Heart right ventricle (tissue), 16 donors: ENCODE results near the gene C14orf39. TPM values are rescaled to one million over a fixed set of nuclear protein-coding genes. Genes with fewer than 3 reads are reported as not detected.

ENCODE experiments used
- ATAC-seq, 8 donors: fragments of 200-7000 bp; cut with Tn5 transposase; one replicate each; pipeline ENCODE4 v1.9.1; 2020; ENCODE audit warnings: mild to moderate bottlenecking in 8 of 8, moderate library complexity in 8 of 8, moderate number of reproducible peaks in 1 of 8
- DNase-seq, 2 donors: peaks; one replicate each; pipeline ENCODE4 v3.0.0-alpha.2; 2020
- H3K27ac ChIP-seq, 10 donors: fragments of 200-600 bp; sonication (generic) in 2 of 10; one replicate each; pipeline versions ENCODE4 v1.5.0 to v1.8.0; 2020 to 2022; ENCODE audit warnings: mild to moderate bottlenecking in 3 of 10
- H3K27me3 ChIP-seq, 7 donors: fragments of 200-600 bp; one replicate each; pipeline ENCODE4 v1.8.0; 2021 to 2022; ENCODE audit warnings: mild to moderate bottlenecking in 2 of 7
- H3K36me3 ChIP-seq, 9 donors: fragments of 200-600 bp; sonication (generic) in 1 of 9; one replicate each; pipeline versions ENCODE4 v1.5.0 to v1.8.0; 2020 to 2022; ENCODE audit warnings: mild to moderate bottlenecking in 2 of 9
- H3K4me1 ChIP-seq, 9 donors: fragments of 200-600 bp; sonication (generic) in 1 of 9; one replicate each; pipeline versions ENCODE4 v1.5.0 to v1.8.0; 2020 to 2022; ENCODE audit warnings: mild to moderate bottlenecking in 4 of 9
- H3K4me3 ChIP-seq, 10 donors: fragments of 200-600 bp; sonication (generic) in 2 of 10; one replicate each; pipeline versions ENCODE4 v1.5.0 to v1.8.0; 2020 to 2022; ENCODE audit warnings: mild to moderate bottlenecking in 7 of 10, moderate library complexity in 2 of 10
- H3K9me3 ChIP-seq, 11 donors: fragments of 200-600 bp in 10 of 11; sonication (generic) in 2 of 11; one replicate each; pipeline versions ENCODE4 v1.5.0 to v1.8.0; 2013 to 2022; ENCODE audit warnings: mild to moderate bottlenecking in 2 of 11, control low read depth in 1 of 11, moderate library complexity in 1 of 11
- WGBS, 2 donors: extraction: QIAGEN DNeasy Blood & Tissue Kit; methylation state at CpG; one replicate each; pipeline ENCODE4 v1.1.7; 2013; ENCODE audit warnings: inconsistent platforms in 1 of 2; 5-methylcytosine and 5-hydroxymethylcytosine counted together
- intact Hi-C, 10 donors: fragments of 100-400 bp; cut with DNase I; formaldehyde crosslinking; loops; one replicate each; pipeline versions ENCODE4 v1.11.1 to v1.14.2; 2022
- long read RNA-seq, 3 donors: library from polyadenylated mRNA; unstranded; transcript quantifications; one replicate each; pipeline ENCODE4 v2.0.0, GENCODE V29; 2020 to 2021
- polyA plus RNA-seq, 2 donors: library from polyadenylated mRNA; stranded (reverse); fragments of 200-250 nt; gene quantifications; one replicate each; pipeline ENCODE4 v1.2.3, GENCODE V29; 2013
- total RNA-seq, 10 donors: library from RNA; stranded (reverse); fragmentation: NEBNext Ultra II Directional in 3 of 10; extraction: Animal tissue kit (Norgen Biotek cat#: 25700) in 3 of 10; gene quantifications; one replicate each; pipeline versions ENCODE4 v1.2.1 to v1.2.4, GENCODE V29; 2021 to 2023
- TF ChIP-seq, protein P1 (sequence below), 9 donors: fragments of 200-600 bp; sonication (generic) in 2 of 9; IDR thresholded peaks; one replicate each; pipeline versions ENCODE4 v1.5.0 to v1.8.0; 2021 to 2022; ENCODE audit warnings: antibody characterized with exemption in 9 of 9, mild to moderate bottlenecking in 5 of 9, moderate library complexity in 1 of 9
- donor health status: Arrhythmogenic right ventricular cardiomyopathy.
- donor health status: ischemic (EF 13 %, LVEDD 7.1; RV severe dilation, severe dysfunction).
- donor health status: healthy with polysubstance abuse.
- donor health status: DM: no; HTN: yes; CAD: no.
- donor health status: DM: no; HTN: no; CAD: no.
- donor health status: ischemic (EF 25% LVEDD 6.9; RV normal size, moderate dysfunction).
- donor health status: ischemic (EF 25% LVEDD 5.7; RV mildly dilated, moderate dysfunction).
- donor health status: healthy.
- donor health status: DM: yes; HTN: yes; CAD: no.
- donor health status: Ischemic cardiomyopathy.
- donor health status: ischemic (EF 35%, LVEDD 5.7; RV mildly dilated, moderate dysfunction).
- donor health status: nonischemic (EF 11% LVEDD 7.7; RV severe dilation, severe dysfunction).
- donor health status: DM: yes; HTN: yes; CAD: no.
- donor health status: PGD.
- donor health status: ischemic (EF 29% LVEDD 5.4; RV normal size, mild dysfunction).
- donor health status: nonischemic (EF 23%, LVEDD 6.1; RV moderate dilation, normal function).

Gene C14orf39
- total RNA-seq (not detected), polyA plus RNA-seq (not detected)
- long read RNA-seq, donor 1, result 0 reads
- long read RNA-seq, donor 2, result 0 reads
- long read RNA-seq, donor 3, result 0 reads

DNA sequence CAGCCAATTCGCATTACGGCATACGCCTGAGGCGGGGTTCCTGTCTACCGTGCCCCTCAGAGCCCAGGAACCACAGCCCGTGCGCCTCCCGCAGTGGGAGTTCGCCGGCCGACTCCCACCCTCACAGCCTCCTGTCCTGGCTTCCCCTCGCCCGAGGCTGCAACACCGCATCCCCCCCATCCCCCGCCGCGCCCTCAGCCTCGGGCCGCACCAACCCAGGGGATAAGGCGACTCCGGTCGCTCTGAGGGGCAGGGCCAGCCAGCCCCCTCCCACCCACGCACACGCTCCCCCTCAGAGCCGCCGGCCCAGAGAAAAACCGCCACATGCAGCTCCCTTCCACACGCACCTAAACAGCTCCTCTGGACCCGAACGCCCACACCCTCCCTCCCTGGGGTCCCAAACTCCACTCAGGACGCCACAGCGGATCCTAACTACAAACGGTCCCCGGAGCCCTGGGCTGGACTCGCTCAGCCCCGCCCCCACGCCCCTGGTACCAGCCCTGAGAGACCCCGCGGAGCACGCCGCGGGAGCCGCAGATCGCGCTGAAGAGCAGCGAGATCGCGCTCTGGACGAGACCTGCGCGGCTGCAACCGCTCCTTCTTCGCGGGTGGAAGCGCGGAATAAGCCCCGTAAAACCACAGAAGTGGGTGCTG, at the start of gene C14orf39:
Gene C14orf39 (minus strand): TSS at position 466 of the 654 bp plus-strand sequence. CDS start 985 bp downstream, outside the sequence.
- Histone ChIP-seq H3K9me3 (peaks cover 0 to 5% (median 0%) of the 10 kb centered on the region in 11 donors), H3K27me3 (peaks cover 12 to 87% (median 74%) of the 10 kb centered on the region in 7 donors), H3K27ac (no peak within 1 kb of the TSS), H3K36me3 (no peaks in the 10 kb centered on the region), H3K4me1 (peaks cover 0 to 10% (median 6%) of the 10 kb centered on the region in 9 donors), H3K4me3 (peak within 1 kb of the TSS in 6 of 10 donors; percentile 4 to 31 (median 17))
- DNase-seq (no peak), ATAC-seq (peak in 1 of 8 donors; percentile 15)
- TF ChIP-seq, protein P1, sequence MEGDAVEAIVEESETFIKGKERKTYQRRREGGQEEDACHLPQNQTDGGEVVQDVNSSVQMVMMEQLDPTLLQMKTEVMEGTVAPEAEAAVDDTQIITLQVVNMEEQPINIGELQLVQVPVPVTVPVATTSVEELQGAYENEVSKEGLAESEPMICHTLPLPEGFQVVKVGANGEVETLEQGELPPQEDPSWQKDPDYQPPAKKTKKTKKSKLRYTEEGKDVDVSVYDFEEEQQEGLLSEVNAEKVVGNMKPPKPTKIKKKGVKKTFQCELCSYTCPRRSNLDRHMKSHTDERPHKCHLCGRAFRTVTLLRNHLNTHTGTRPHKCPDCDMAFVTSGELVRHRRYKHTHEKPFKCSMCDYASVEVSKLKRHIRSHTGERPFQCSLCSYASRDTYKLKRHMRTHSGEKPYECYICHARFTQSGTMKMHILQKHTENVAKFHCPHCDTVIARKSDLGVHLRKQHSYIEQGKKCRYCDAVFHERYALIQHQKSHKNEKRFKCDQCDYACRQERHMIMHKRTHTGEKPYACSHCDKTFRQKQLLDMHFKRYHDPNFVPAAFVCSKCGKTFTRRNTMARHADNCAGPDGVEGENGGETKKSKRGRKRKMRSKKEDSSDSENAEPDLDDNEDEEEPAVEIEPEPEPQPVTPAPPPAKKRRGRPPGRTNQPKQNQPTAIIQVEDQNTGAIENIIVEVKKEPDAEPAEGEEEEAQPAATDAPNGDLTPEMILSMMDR (IDR thresholded peaks at IDR 0.05), result no peak
- intact Hi-C loops, result loop anchor here in 1 of 10 donors (10.0 kb wide), 1 partner anchor 291 kb away; no protein-coding TSS in a partner anchor
- 2% methylated on average over 57 of the region's 57 CpGs for WGBS, 2 donors

- peaks cover 0 to 38% (median 18%) of the 10 kb centered on the region in 7 donors for H3K27me3 ChIP-seq
- intact Hi-C loops, result no loop called here
- no peak overlapping the region for H3K4me3 ChIP-seq
- H3K27ac ChIP-seq, result no peak overlapping the region
- ATAC-seq (no peak), DNase-seq (no peak)
- peaks cover 0 to under 1% (median 0%) of the 10 kb centered on the region in 11 donors for H3K9me3 ChIP-seq
- WGBS, 2 donors, result 60 to 61% methylated on average over 3 of the region's 3 CpGs
- H3K4me1 ChIP-seq, result no peaks in the 10 kb centered on the region
- H3K36me3 ChIP-seq, result no peaks in the 10 kb centered on the region
- TF ChIP-seq, protein P1 (IDR thresholded peaks at IDR 0.05), result no peak
Measured at GRCh38 chr14:60532442-60532841, 46.6 kb upstream of the C14orf39 start.

GRCh38 chr14:60515511-60516289, 29.8 kb upstream of the C14orf39 start:
- H3K4me1 ChIP-seq, result peaks cover 0 to 24% (median 17%) of the 10 kb centered on the region in 9 donors
- no peaks in the 10 kb centered on the region for H3K36me3 ChIP-seq
- intact Hi-C loops, result no loop called here
- WGBS, 2 donors, result 3 to 5% methylated on average over 66 of the region's 66 CpGs
- H3K27me3 ChIP-seq, result peaks cover 37 to 95% (median 93%) of the 10 kb centered on the region in 7 donors
- H3K27ac ChIP-seq, result no peak overlapping the region
- H3K9me3 ChIP-seq, result peaks cover 0 to 10% (median 0%) of the 10 kb centered on the region in 11 donors
- peak overlapping the region in 4 of 10 donors; percentile 32 to 41 (median 36) for H3K4me3 ChIP-seq
- DNase-seq (peak in 1 of 2 donors; percentile 9), ATAC-seq (peak in 2 of 8 donors; percentile 17 to 37)
- TF ChIP-seq, protein P1 (IDR thresholded peaks at IDR 0.05), result no peak
